HepG2 (cell line): Measurements from ENCODE around the gene BCAT1.

Source experiments
- CTCF ChIP-seq: sonication (generic); formaldehyde crosslinking; IDR thresholded peaks from 2 replicates; pipeline ENCODE4 v1.5.0; 2020; ENCODE audit warnings: mild to moderate bottlenecking, missing genetic modification reagents, moderate library complexity
- ETV5 ChIP-seq: IDR thresholded peaks from 2 replicates; pipeline ENCODE4 v1.6.1; 2018; ENCODE audit warnings: missing biosample characterization, missing genetic modification reagents, inconsistent platforms, borderline replicate concordance
- HMGXB4 ChIP-seq, 2 experiments: sonication (generic) in 1 of 2; formaldehyde crosslinking in 1 of 2; IDR thresholded peaks; 2 replicates each; pipeline versions ENCODE4 v1.4.0 to v1.6.1; 2018 to 2020; ENCODE audit warnings: missing genetic modification reagents in 2 of 2, borderline replicate concordance in 1 of 2, low read depth in 1 of 2, mild to moderate bottlenecking in 1 of 2, missing biosample characterization in 1 of 2
- JUNB ChIP-seq: sonication (generic); formaldehyde crosslinking; IDR thresholded peaks from 2 replicates; pipeline ENCODE4 v1.8.0; 2022; ENCODE audit warnings: missing genetic modification reagents, mild to moderate bottlenecking, borderline replicate concordance
- MZF1 ChIP-seq: sonication (generic); formaldehyde crosslinking; IDR thresholded peaks from 2 replicates; pipeline ENCODE4 v1.8.1; 2023; ENCODE audit warnings: mild to moderate bottlenecking, missing genetic modification reagents, borderline replicate concordance
- PATZ1 ChIP-seq: sonication (generic); formaldehyde crosslinking; IDR thresholded peaks from 2 replicates; pipeline ENCODE4 v1.4.0; 2020; ENCODE audit warnings: missing genetic modification reagents
- SP2 ChIP-seq: sonication (generic); formaldehyde crosslinking; IDR thresholded peaks from 2 replicates; pipeline ENCODE4 v1.5.1; 2020; ENCODE audit warnings: mild to moderate bottlenecking, missing genetic modification reagents
- TEAD2 ChIP-seq: sonication (generic); formaldehyde crosslinking; IDR thresholded peaks from 2 replicates; pipeline ENCODE4 v1.9.0; 2021; ENCODE audit warnings: missing genetic modification reagents
- ZZZ3 ChIP-seq: sonication (generic); formaldehyde crosslinking; IDR thresholded peaks from 2 replicates; pipeline ENCODE4 v1.4.0; 2020; ENCODE audit warnings: missing genetic modification reagents, mild to moderate bottlenecking, borderline replicate concordance

GRCh38 chr12:24928131-24928530 lies 20.8 kb downstream of the BCAT1 start:
- TF ChIP-seq SP2 (CRISPR knock-in tag) (no peak), HMGXB4 (CRISPR knock-in tag; IDR thresholded peaks at IDR 0.05; ENCODE audit: borderline replicate concordance in 1 of 2, low read depth in 1 of 2) (no peak), TEAD2 (CRISPR knock-in tag) (no peak), JUNB (no peak), ETV5 (no peak), ZZZ3 (CRISPR knock-in tag) (no peak), PATZ1 (CRISPR knock-in tag) (no peak), MZF1 (CRISPR knock-in tag) (no peak), CTCF (CRISPR knock-in tag) (no peak)
